Smooth muscle cell (in vitro differentiated cells): ENCODE measurements around the gene CYP4F8. TPM values are rescaled to one million over a fixed set of nuclear protein-coding genes. Genes with fewer than 3 reads are reported as not detected.

Experiments used
- DNase-seq: peaks from one replicate; lab custom pipeline; 2025; ENCODE audit not compliant: unreplicated experiment; lab: John Stamatoyannopoulos, UW
- H2AFZ ChIP-seq: fragments of 200-600 bp; sonication (generic); 2 replicates; pipeline ENCODE4 v1.6.0; 2016; ENCODE audit warnings: antibody characterized with exemption, low read depth, mild to moderate bottlenecking
- H3F3A ChIP-seq: fragments of 200-600 bp; sonication (generic); 2 replicates; pipeline ENCODE4 v1.6.0; 2017; ENCODE audit warnings: antibody characterized with exemption, low read depth
- H3K27ac ChIP-seq: fragments of 200-600 bp; sonication (generic); 2 replicates; pipeline ENCODE4 v1.5.1; 2016; ENCODE audit warnings: low read depth, mild to moderate bottlenecking
- H3K27me3 ChIP-seq: fragments of 200-600 bp; sonication (generic); 2 replicates; pipeline ENCODE4 v1.6.1; 2016; ENCODE audit warnings: low read depth, mild to moderate bottlenecking
- H3K36me3 ChIP-seq: fragments of 200-600 bp; sonication (generic); 2 replicates; pipeline ENCODE4 v1.5.1; 2016; ENCODE audit warnings: low read depth
- H3K4me1 ChIP-seq: fragments of 200-600 bp; sonication (generic); 2 replicates; pipeline ENCODE4 v1.5.1; 2016; ENCODE audit warnings: low read depth
- H3K4me2 ChIP-seq: fragments of 200-600 bp; sonication (generic); 2 replicates; pipeline ENCODE4 v1.6.0; 2016; ENCODE audit warnings: mild to moderate bottlenecking
- H3K4me3 ChIP-seq: fragments of 200-600 bp; sonication (generic); 2 replicates; pipeline ENCODE4 v1.5.1; 2016; ENCODE audit warnings: mild to moderate bottlenecking
- H3K79me2 ChIP-seq: fragments of 200-600 bp; sonication (generic); 2 replicates; pipeline ENCODE4 v1.6.0; 2016; ENCODE audit warnings: low read depth, mild to moderate bottlenecking
- H3K9ac ChIP-seq: fragments of 200-600 bp; sonication (generic); 2 replicates; pipeline ENCODE4 v1.6.0; 2016; ENCODE audit warnings: low read depth
- H3K9me3 ChIP-seq: fragments of 200-600 bp; sonication (generic); replicated peaks from 2 replicates; pipeline ENCODE4 v1.5.1; 2016; ENCODE audit warnings: low read depth
- H4K20me1 ChIP-seq: fragments of 200-600 bp; sonication (generic); 2 replicates; pipeline ENCODE4 v1.6.0; 2016; ENCODE audit warnings: low read depth
- CTCF ChIP-seq: fragments of 200-600 bp; sonication (generic); IDR thresholded peaks from 2 replicates; pipeline ENCODE4 v1.5.1; 2017; ENCODE audit warnings: borderline replicate concordance, mild to moderate bottlenecking, antibody characterized with exemption; ENCODE audit not compliant: insufficient read depth, poor library complexity, severe bottlenecking
- WGBS: methylation state at CpG from one replicate; pipeline ENCODE4 v1.1.7; 2016; ENCODE audit warnings: low lambda C conversion rate; 5-methylcytosine and 5-hydroxymethylcytosine counted together
- polyA plus RNA-seq: library from polyadenylated mRNA; unstranded; fragments of >200 nt; fragmentation: Nextera tagmentation; extraction: Ambion mirVana; gene quantifications from 2 replicates; pipeline ENCODE4 v1.2.1, GENCODE V29; 2016
- total RNA-seq: library from RNA; depleted of rRNA; stranded (reverse); fragments of >200 nt; gene quantifications from 2 replicates; pipeline ENCODE4 v1.2.3, GENCODE V29; 2014

CYP4F8 gene
- total and polyA plus RNA-seq, 2 experiments from 2014 or later = not detected

GRCh38 chr19:15656467-15656866 is 41.4 kb downstream of the CYP4F8 start:
- H4K20me1 ChIP-seq = no peaks in the 10 kb centered on the region
- no peaks in the 10 kb centered on the region for H3K36me3 ChIP-seq
- H3K9ac ChIP-seq = no peak overlapping the region
- H3K4me2 ChIP-seq = no peak overlapping the region
- H2AFZ ChIP-seq = no peak overlapping the region
- H3K27me3 ChIP-seq = no peaks in the 10 kb centered on the region
- H3K4me1 ChIP-seq = no peaks in the 10 kb centered on the region
- no peak overlapping the region for H3K4me3 ChIP-seq
- TF ChIP-seq CTCF = no peak
- no peak overlapping the region for H3K27ac ChIP-seq
- H3K9me3 ChIP-seq = peaks cover 3% of the 10 kb centered on the region
- DNase-seq = no peak
- no peaks in the 10 kb centered on the region for H3K79me2 ChIP-seq
- no peaks in the 10 kb centered on the region for H3F3A ChIP-seq

GRCh38 chr19:15663247-15663646 is 48.2 kb downstream of the CYP4F8 start:
- Histone ChIP-seq H2AFZ (no peak overlapping the region), H3K4me1 (no peaks in the 10 kb centered on the region), H3K36me3 (no peaks in the 10 kb centered on the region), H3K4me2 (no peak overlapping the region), H3K4me3 (no peak overlapping the region), H3K27me3 (no peaks in the 10 kb centered on the region), H3K27ac (no peak overlapping the region), H3K9me3 (no peaks in the 10 kb centered on the region), H3K79me2 (no peaks in the 10 kb centered on the region), H4K20me1 (no peaks in the 10 kb centered on the region), H3K9ac (no peak overlapping the region), H3F3A (no peaks in the 10 kb centered on the region)
- DNase-seq = no peak
- 77% methylated on average over 4 of the region's 4 CpGs for WGBS
- no peak for TF ChIP-seq CTCF

GRCh38 chr19:15666186-15666585 is 51.2 kb downstream of the CYP4F8 start:
- Histone ChIP-seq H3K79me2 (no peaks in the 10 kb centered on the region), H2AFZ (no peak overlapping the region), H3K9ac (no peak overlapping the region), H3K27me3 (no peaks in the 10 kb centered on the region), H3F3A (no peaks in the 10 kb centered on the region), H3K27ac (no peak overlapping the region), H3K4me1 (no peaks in the 10 kb centered on the region), H3K4me3 (no peak overlapping the region), H3K4me2 (no peak overlapping the region), H3K36me3 (no peaks in the 10 kb centered on the region), H4K20me1 (no peaks in the 10 kb centered on the region), H3K9me3 (peaks cover 4% of the 10 kb centered on the region)
- no peak for DNase-seq
- WGBS = 30% methylated on average over 1 of the region's 1 CpG
- no peak for TF ChIP-seq CTCF

- H3K79me2 ChIP-seq = no peaks in the 10 kb centered on the region
These were observed 51.9 kb downstream of the CYP4F8 start for GRCh38 chr19:15666883-15667282.

More at GRCh38 chr19:15666883-15667282, 51.9 kb downstream of the CYP4F8 start:
- H3K27me3 ChIP-seq = no peaks in the 10 kb centered on the region
- no peaks in the 10 kb centered on the region for H3K36me3 ChIP-seq
- H3K4me1 ChIP-seq = no peaks in the 10 kb centered on the region
- no peaks in the 10 kb centered on the region for H3F3A ChIP-seq
- no peak for DNase-seq
- no peak overlapping the region for H2AFZ ChIP-seq
- TF ChIP-seq CTCF = no peak
- 53% methylated on average over 4 of the region's 4 CpGs for WGBS
- H3K9me3 ChIP-seq = peaks cover 4% of the 10 kb centered on the region
- H3K4me3 ChIP-seq = no peak overlapping the region
- no peak overlapping the region for H3K27ac ChIP-seq
- H4K20me1 ChIP-seq = no peaks in the 10 kb centered on the region
- H3K9ac ChIP-seq = no peak overlapping the region
- H3K4me2 ChIP-seq = no peak overlapping the region
